Measurements from ENCODE around the gene TCTN1. TPM values are rescaled to one million over a fixed set of nuclear protein-coding genes. Genes with fewer than 3 reads are reported as not detected.
"Not testable (repeated sequence)": the region's sequence is repeated elsewhere in the genome, so short reads cannot be mapped to it uniquely, and the experiment has no call there.

TCTN1 gene
- total RNA-seq, 1 donor: 46.3 TPM

DNA sequence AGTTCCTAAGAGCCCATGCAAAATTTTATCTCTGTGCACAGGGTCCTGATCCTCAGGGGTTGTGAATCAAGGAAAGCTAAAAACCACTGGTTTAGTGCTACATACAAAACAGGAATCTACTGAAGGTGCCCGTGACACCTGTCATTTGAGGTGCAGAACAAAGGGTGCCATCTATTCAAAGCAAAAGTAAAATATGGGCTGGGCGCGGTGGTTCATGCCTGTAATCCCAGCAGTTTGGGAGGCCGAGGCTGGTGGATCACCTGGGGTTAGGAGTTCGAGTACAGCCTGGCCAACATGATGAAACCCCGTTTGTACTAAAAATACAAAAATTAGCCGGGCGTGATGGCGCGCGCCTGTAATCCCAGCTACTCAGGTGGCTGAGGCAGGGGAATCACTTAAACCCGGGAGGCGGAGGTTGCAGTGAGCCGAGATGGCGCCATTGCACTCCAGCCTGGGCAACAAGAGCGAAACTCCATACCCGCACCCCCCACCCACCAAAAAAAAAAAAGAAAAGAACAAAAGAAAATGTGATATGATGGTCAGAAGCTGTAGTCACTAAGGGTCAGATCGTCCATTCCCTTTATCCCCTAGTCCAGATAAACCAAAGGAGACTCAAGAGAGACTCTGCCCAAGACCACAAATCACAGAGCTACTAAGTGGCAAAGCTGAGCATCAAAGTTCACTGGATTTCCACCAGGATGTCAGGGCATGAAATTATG is 34.2 kb upstream of the TCTN1 start:
- DNase-seq (ENCODE audit: low read depth): no peak
- TF ChIP-seq, protein P1, sequence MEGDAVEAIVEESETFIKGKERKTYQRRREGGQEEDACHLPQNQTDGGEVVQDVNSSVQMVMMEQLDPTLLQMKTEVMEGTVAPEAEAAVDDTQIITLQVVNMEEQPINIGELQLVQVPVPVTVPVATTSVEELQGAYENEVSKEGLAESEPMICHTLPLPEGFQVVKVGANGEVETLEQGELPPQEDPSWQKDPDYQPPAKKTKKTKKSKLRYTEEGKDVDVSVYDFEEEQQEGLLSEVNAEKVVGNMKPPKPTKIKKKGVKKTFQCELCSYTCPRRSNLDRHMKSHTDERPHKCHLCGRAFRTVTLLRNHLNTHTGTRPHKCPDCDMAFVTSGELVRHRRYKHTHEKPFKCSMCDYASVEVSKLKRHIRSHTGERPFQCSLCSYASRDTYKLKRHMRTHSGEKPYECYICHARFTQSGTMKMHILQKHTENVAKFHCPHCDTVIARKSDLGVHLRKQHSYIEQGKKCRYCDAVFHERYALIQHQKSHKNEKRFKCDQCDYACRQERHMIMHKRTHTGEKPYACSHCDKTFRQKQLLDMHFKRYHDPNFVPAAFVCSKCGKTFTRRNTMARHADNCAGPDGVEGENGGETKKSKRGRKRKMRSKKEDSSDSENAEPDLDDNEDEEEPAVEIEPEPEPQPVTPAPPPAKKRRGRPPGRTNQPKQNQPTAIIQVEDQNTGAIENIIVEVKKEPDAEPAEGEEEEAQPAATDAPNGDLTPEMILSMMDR (IDR thresholded peaks at IDR 0.05; ENCODE audit: insufficient read depth, low read length): no peak
- no peak overlapping the region for H3K4me3 ChIP-seq (ENCODE audit: low read depth, low read length)

- TF ChIP-seq, protein P1 (IDR thresholded peaks at IDR 0.05; ENCODE audit: insufficient read depth, low read length): no peak
- no peak for DNase-seq (ENCODE audit: low read depth)
- peak overlapping the region; percentile 94 for H3K4me3 ChIP-seq (ENCODE audit: low read depth, low read length)
Measured at GRCh38 chr12:110581931-110582275, 32.0 kb upstream of the TCTN1 start.

GRCh38 chr12:110582276-110583136 is 31.4 kb upstream of the TCTN1 start:
- H3K4me3 ChIP-seq (ENCODE audit: low read depth, low read length): peak overlapping the region; percentile 94
- TF ChIP-seq, protein P1 (IDR thresholded peaks at IDR 0.05; ENCODE audit: insufficient read depth, low read length): no peak
- no peak for DNase-seq (ENCODE audit: low read depth)

- DNase-seq (ENCODE audit: low read depth): peak; percentile 96
- TF ChIP-seq, protein P1 (IDR thresholded peaks at IDR 0.05; ENCODE audit: insufficient read depth, low read length): no peak
- H3K4me3 ChIP-seq (ENCODE audit: low read depth, low read length): peak within 1 kb of the TSS; percentile 94
Measured at GRCh38 chr12:110583137-110584059, 30.5 kb upstream of the TCTN1 start, which contains the start of gene PPTC7. PPTC7 (minus strand) TSS chr12:110583318; CDS start chr12:110583031, 287 bp downstream.

GRCh38 chr12:110585231-110585799 is 28.6 kb upstream of the TCTN1 start:
- H3K4me3 ChIP-seq (ENCODE audit: low read depth, low read length): no peak overlapping the region
- peak; percentile 39 for DNase-seq (ENCODE audit: low read depth)
- TF ChIP-seq, protein P1 (IDR thresholded peaks at IDR 0.05; ENCODE audit: insufficient read depth, low read length): no peak

DNA sequence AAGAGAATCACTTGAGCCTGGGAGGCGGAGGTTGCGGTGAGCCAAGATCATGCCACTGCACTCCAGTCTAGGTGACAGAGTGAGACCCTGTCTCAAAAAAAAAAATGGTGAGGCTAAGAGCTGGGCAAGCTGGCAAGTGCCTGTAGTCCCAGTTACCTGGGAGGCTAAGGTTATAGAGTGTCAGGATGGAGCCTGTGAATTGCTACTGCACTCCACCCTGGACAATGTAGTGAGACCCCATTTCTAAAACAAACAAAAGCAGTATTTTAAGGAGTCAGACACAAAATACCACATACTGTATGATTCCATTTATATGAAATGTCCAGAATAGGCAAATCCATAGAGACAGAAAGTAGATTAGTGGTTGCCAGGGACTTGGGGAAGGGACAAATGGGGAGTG is 26.8 kb upstream of the TCTN1 start:
- not testable (repeated sequence) for H3K4me3 ChIP-seq (ENCODE audit: low read depth, low read length); DNase-seq (ENCODE audit: low read depth)

Data from fibroblast of the aortic adventitia (primary cell).